Mesendoderm (in vitro differentiated cells): ENCODE measurements around the gene CCNY.
"Not testable (repeated sequence)": the region's sequence is repeated elsewhere in the genome, so short reads cannot be mapped to it uniquely, and the experiment has no call there.

Source experiments
- DNase-seq: peaks from one replicate; pipeline ENCODE4 v3.0.0; 2013
- H2AK5ac ChIP-seq: 2 replicates; pipeline ENCODE4 v1.6.1; 2013; ENCODE audit warnings: low read length, inconsistent platforms
- H2BK120ac ChIP-seq: 2 replicates; pipeline ENCODE4 v1.6.1; 2013; ENCODE audit warnings: low read depth, mild to moderate bottlenecking, low read length, moderate library complexity, mixed read lengths
- H2BK15ac ChIP-seq: replicated peaks from 2 replicates; pipeline ENCODE4 v1.6.1; 2013; ENCODE audit warnings: low read depth, mild to moderate bottlenecking, moderate library complexity
- H2BK5ac ChIP-seq: 2 replicates; pipeline ENCODE4 v1.6.1; 2013; ENCODE audit warnings: low read length, inconsistent platforms
- H3K18ac ChIP-seq: 2 replicates; pipeline ENCODE4 v1.6.1; 2013; ENCODE audit warnings: mild to moderate bottlenecking, low read length, mixed read lengths
- H3K23ac ChIP-seq: one replicate; pipeline ENCODE4 v1.6.1; 2013; ENCODE audit warnings: low read length
- H3K27ac ChIP-seq: 2 replicates; pipeline ENCODE4 v1.5.1; 2013; ENCODE audit warnings: low read depth, mild to moderate bottlenecking, inconsistent platforms, low read length, moderate library complexity
- H3K27me3 ChIP-seq: 2 replicates; pipeline ENCODE4 v1.6.1; 2013; ENCODE audit warnings: low read length, control low read depth, mild to moderate bottlenecking, inconsistent platforms; ENCODE audit not compliant: insufficient read depth, poor library complexity
- H3K36me3 ChIP-seq: 2 replicates; pipeline ENCODE4 v1.6.1; 2013; ENCODE audit warnings: low read length, inconsistent platforms; ENCODE audit not compliant: control insufficient read depth, insufficient read depth
- H3K4ac ChIP-seq: one replicate; pipeline ENCODE4 v1.6.1; 2013; ENCODE audit warnings: low read depth, mild to moderate bottlenecking, low read length, moderate library complexity
- H3K4me1 ChIP-seq: 2 replicates; pipeline ENCODE4 v1.6.1; 2013; ENCODE audit warnings: low read depth, low read length, inconsistent platforms; ENCODE audit not compliant: control insufficient read depth
- H3K4me2 ChIP-seq: 2 replicates; pipeline ENCODE4 v1.6.1; 2013; ENCODE audit warnings: low read length
- H3K4me3 ChIP-seq: 2 replicates; pipeline ENCODE4 v1.5.1; 2013; ENCODE audit warnings: mild to moderate bottlenecking, low read length
- H3K56ac ChIP-seq: one replicate; pipeline ENCODE4 v1.6.1; 2013; ENCODE audit warnings: low read length
- H3K79me1 ChIP-seq: 2 replicates; pipeline ENCODE4 v1.6.1; 2013; ENCODE audit warnings: low read length, inconsistent platforms
- H3K79me2 ChIP-seq: 2 replicates; pipeline ENCODE4 v1.6.1; 2013; ENCODE audit warnings: mild to moderate bottlenecking, low read length; ENCODE audit not compliant: control insufficient read depth, insufficient read depth
- H3K9ac ChIP-seq: 2 replicates; pipeline ENCODE4 v1.6.1; 2013; ENCODE audit warnings: low read length, inconsistent platforms
- H4K5ac ChIP-seq: one replicate; pipeline ENCODE4 v1.6.1; 2013; ENCODE audit warnings: low read length
- H4K8ac ChIP-seq: one replicate; pipeline ENCODE4 v1.6.1; 2013; ENCODE audit warnings: low read depth, mild to moderate bottlenecking, control low read depth, low read length, moderate library complexity
- WGBS: extraction: QIAGEN DNeasy Blood & Tissue Kit; methylation state at CpG from one replicate; pipeline ENCODE4 v1.1.7; 2013; ENCODE audit warnings: low lambda C conversion rate, missing lambda C conversion rate; ENCODE audit not compliant: insufficient coverage; ENCODE audit errors: extremely low coverage; 5-methylcytosine and 5-hydroxymethylcytosine counted together

The CCNY gene

GRCh38 chr10:35406003-35406630 is 69.8 kb downstream of the CCNY start:
- peaks cover 13% of the 10 kb centered on the region for H3K79me2 ChIP-seq
- H3K27me3 ChIP-seq, H2BK15ac ChIP-seq, H3K36me3 ChIP-seq, H3K79me1 ChIP-seq, H3K27ac ChIP-seq, H3K9ac ChIP-seq, H3K23ac ChIP-seq, H3K4me1 ChIP-seq, H3K4ac ChIP-seq, H3K4me2 ChIP-seq, H3K56ac ChIP-seq, H2BK5ac ChIP-seq, H3K18ac ChIP-seq, H4K8ac ChIP-seq, H3K4me3 ChIP-seq, H4K5ac ChIP-seq, H2BK120ac ChIP-seq, DNase-seq, H2AK5ac ChIP-seq: not testable (repeated sequence)
- WGBS: no CpG with 5 or more reads among the region's 5 CpGs

GRCh38 chr10:35407696-35408095 is 71.4 kb downstream of the CCNY start:
- not testable (repeated sequence) for H4K8ac ChIP-seq, H3K4me2 ChIP-seq, H3K36me3 ChIP-seq, DNase-seq, H2BK5ac ChIP-seq, H3K4ac ChIP-seq, H3K56ac ChIP-seq, H3K18ac ChIP-seq, H3K27ac ChIP-seq, H2BK120ac ChIP-seq, H4K5ac ChIP-seq, H3K9ac ChIP-seq, H3K27me3 ChIP-seq, H3K23ac ChIP-seq, H3K4me3 ChIP-seq, H2AK5ac ChIP-seq, H2BK15ac ChIP-seq
- no CpG with 5 or more reads among the region's 12 CpGs for WGBS
- Histone ChIP-seq H3K79me2 (peaks cover 13% of the 10 kb centered on the region), H3K79me1 (peaks cover 13% of the 10 kb centered on the region), H3K4me1 (peaks cover 12% of the 10 kb centered on the region)

GRCh38 chr10:35409094-35409582 is 72.8 kb downstream of the CCNY start:
- Histone ChIP-seq H3K4ac (no peak overlapping the region), H3K27me3 (no peaks in the 10 kb centered on the region), H2BK15ac (no peak overlapping the region), H3K4me2 (no peak overlapping the region), H3K79me1 (peaks cover 22% of the 10 kb centered on the region), H2AK5ac (no peak overlapping the region), H2BK5ac (no peak overlapping the region), H2BK120ac (no peak overlapping the region), H3K23ac (no peak overlapping the region), H4K5ac (no peak overlapping the region), H4K8ac (no peak overlapping the region), H3K27ac (no peak overlapping the region), H3K56ac (no peak overlapping the region), H3K18ac (no peak overlapping the region), H3K9ac (no peak overlapping the region), H3K36me3 (no peaks in the 10 kb centered on the region), H3K4me3 (no peak overlapping the region), H3K4me1 (peaks cover 26% of the 10 kb centered on the region), H3K79me2 (peaks cover 22% of the 10 kb centered on the region)
- DNase-seq: no peak
- WGBS: no CpG with 5 or more reads among the region's 2 CpGs

GRCh38 chr10:35409808-35410207 is 73.5 kb downstream of the CCNY start:
- H2BK15ac ChIP-seq: no peak overlapping the region
- no peak overlapping the region for H3K23ac ChIP-seq
- WGBS: no CpG with 5 or more reads among the region's 1 CpG
- H3K79me2 ChIP-seq: peaks cover 22% of the 10 kb centered on the region
- no peak overlapping the region for H3K4me2 ChIP-seq
- peaks cover 23% of the 10 kb centered on the region for H3K79me1 ChIP-seq
- no peaks in the 10 kb centered on the region for H3K27me3 ChIP-seq
- no peak overlapping the region for H3K4me3 ChIP-seq
- no peak overlapping the region for H2BK5ac ChIP-seq
- no peaks in the 10 kb centered on the region for H3K36me3 ChIP-seq
- no peak for DNase-seq
- H3K27ac ChIP-seq: no peak overlapping the region
- H4K5ac ChIP-seq: no peak overlapping the region
- no peak overlapping the region for H3K9ac ChIP-seq
- H4K8ac ChIP-seq: no peak overlapping the region
- H3K4ac ChIP-seq: no peak overlapping the region
- no peak overlapping the region for H2BK120ac ChIP-seq
- no peak overlapping the region for H2AK5ac ChIP-seq
- no peak overlapping the region for H3K18ac ChIP-seq
- no peak overlapping the region for H3K56ac ChIP-seq
- H3K4me1 ChIP-seq: peaks cover 31% of the 10 kb centered on the region

GRCh38 chr10:35412003-35412723 is 75.9 kb downstream of the CCNY start:
- Histone ChIP-seq H3K18ac (no peak overlapping the region), H2BK120ac (no peak overlapping the region), H4K5ac (no peak overlapping the region), H2BK15ac (no peak overlapping the region), H4K8ac (no peak overlapping the region), H2AK5ac (no peak overlapping the region), H3K79me1 (peaks cover 36% of the 10 kb centered on the region), H3K27me3 (no peaks in the 10 kb centered on the region), H3K79me2 (peaks cover 37% of the 10 kb centered on the region), H3K36me3 (no peaks in the 10 kb centered on the region), H3K4me1 (peaks cover 41% of the 10 kb centered on the region), H3K4ac (no peak overlapping the region), H3K4me2 (no peak overlapping the region), H3K9ac (no peak overlapping the region), H3K23ac (no peak overlapping the region), H3K4me3 (no peak overlapping the region), H2BK5ac (no peak overlapping the region), H3K27ac (no peak overlapping the region), H3K56ac (no peak overlapping the region)
- no CpG with 5 or more reads among the region's 4 CpGs for WGBS
- DNase-seq: peak; percentile 74
